GM18511 (cell line): ENCODE measurements around the gene COX7A2L.

Experiments used
- ATAC-seq: cut with Tn5 transposase; IDR thresholded peaks from one replicate; pipeline ENCODE4 v1.9.1; 2021; ENCODE audit warnings: mild to moderate bottlenecking, moderate library complexity; ENCODE audit not compliant: unreplicated experiment

The COX7A2L gene

DNA sequence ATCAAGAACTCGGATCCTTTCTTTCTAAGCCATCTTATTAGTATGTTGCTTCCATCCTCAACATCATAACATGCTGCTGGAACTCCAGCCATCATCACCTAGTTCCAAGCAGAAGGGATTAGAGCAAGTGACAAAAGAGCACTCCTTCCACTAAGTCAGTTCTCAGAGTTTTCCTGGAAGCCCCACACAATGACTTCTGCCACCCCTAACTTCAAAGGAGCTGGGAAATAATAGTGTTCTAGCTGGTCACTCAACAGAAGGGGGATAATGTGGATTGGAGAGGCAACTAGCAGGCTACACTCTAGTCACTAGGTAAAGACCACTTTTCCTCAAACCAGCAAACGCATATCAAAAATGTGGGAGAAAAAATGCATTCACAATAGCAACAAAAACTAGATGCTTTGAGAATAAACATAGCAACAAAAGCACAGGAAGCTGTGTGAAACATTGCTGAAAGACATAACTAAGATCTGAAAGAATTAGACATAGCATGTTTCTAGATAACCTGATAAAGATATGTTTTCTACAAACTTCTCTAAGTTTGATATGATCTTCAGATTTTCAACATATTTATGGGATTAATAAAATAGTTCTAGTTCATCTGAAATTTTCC, 39.5 kb downstream of the COX7A2L start:
- ATAC-seq, result no peak

DNA sequence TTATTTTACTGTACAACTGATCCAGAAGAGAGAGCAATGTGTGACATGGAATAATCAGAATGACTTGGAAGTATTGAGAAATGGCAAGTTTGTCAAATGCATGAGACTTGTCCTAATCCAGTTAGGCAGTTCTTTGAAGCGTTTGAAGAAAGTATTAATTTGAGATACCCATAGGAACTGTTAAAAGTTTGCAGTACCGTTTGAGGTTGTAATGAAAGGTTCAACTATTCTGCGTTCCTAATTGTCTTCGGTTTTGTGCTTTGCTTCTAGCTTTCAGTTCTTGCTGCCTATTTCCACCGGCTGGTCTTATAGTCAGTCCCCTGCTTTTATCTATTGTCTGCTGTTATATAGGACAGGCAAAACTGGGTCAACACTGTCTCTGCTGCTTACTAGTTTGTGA, 41.8 kb downstream of the COX7A2L start:
- no peak for ATAC-seq

DNA sequence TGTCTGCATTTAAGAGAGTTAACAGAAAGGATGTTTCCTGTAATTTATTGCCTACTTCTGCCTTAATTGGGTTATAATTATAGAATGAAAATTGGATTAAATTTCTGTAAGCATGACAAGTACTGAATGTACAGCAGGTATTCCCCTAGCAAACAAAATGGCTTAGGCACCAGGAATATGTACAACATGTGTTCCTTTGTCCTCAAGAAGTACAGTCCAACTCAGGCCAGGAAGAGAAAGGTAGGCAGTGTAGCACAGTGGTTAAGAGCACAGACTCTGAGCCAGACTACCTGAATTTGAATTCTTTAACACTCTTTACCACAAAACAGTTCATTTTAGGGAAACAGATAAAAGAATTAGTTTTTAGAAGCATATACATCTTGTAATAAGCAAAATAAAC, 43.1 kb downstream of the COX7A2L start:
- no peak for ATAC-seq

DNA sequence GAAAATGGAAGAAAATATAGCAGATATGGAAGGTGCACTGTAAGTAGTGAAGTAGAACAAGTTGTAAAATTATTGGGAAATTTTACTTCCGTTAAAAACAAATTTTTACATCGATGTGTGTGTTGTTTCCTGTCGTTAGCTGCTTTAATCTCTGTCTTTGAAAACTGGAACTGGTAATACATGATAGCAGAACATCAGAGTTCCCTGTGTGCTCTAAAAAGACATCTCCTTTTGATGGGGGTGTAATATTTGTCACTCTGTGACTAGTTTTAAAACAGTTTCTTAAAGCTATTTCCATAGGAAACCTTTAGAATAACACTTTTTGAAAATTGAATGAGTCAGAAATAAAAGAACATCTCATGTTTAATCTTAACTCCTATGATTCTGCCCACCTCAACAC, 43.5 kb downstream of the COX7A2L start:
- ATAC-seq, result no peak

DNA sequence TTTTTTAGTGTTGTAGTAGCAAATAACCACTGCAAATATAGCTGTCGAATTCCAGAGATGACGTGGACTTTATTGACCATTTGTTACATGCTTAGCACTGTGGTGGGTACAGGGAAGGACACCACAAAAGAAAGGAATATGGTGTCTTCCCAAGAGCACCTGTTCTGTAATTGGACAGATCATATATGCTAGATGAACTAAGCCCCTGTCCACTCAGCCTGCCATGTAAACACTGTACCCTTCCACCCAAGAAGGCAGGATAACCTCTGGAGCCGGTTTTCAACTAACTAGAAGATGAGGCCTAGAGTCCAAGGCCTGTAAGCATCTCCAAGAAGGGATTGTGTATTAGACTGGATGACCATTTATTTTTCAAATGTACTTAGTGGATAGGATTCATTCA, 44.1 kb downstream of the COX7A2L start:
- ATAC-seq, result no peak

DNA sequence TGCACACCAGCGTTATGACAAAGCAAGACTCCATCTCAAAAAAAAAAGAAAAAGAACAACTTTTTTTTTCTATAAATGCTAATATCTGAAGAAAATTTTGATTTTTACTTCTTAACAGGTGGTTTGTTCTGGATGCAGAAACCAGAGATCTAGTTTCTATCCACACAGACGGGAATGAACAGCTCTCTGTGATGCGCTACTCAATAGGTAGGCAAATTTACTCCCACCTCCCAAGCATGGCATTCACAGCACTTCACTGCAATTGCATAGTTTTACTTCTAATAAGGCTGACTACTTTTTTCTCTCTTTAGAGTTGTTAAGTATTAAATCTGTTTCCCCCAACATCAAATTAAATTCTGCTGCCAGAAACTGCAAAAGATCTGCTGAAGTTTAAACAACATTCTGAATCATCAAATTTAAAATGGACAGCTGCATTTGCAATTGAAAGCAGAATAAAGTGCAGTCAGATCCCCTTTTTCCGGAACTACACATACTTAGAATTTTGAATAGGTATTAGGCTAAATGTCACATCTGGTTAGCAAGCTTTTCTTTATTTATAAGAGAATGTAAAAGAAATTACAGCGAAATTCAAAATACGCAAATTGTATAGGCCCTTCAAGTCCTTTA, 45.1 kb downstream of the COX7A2L start:
- no peak for ATAC-seq

DNA sequence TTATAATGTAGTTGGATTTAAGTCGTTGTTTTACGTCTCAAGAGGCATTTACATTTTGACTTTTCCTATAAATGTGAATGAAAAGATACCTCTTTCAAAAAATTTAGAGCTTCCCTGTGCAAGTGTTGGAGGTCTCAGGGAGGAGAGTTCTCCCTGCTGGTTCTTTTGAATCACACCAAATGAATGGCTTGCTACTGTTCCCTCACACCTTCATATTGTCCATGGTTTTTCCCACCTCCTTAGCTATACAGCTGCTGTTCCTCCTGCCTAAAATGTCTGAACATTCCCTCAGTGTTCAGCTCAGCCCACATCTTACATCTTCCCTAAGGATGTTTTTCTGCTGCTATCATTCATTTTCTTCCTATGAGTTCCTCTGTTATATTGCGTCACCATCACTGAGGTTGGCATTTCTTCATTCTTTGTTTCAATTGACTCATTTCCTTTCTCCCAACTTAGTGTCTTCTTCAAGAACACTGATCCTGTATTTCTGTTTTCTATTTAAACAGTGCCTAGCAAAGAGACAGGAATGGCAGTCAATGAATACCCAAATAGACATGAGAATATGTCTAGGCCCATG, 46.0 kb downstream of the COX7A2L start:
- no peak for ATAC-seq

DNA sequence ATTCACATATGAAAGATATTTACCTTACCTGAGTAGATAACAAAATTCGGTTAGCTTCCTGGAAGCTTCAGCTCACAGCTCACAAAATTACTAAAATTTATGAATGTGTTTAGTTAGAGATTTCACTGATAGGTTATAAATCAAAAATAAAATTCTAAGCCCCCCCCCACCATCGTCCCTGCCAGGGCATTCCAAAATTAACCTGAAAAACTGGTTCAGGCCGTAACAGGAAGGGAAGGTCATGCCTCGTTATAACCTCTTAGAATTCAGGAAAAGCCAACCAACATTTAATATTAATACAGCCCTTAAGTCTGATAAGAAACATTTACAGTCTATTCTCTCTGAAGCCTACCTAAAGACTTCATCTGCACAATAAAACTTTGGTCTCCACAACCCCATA, 48.9 kb downstream of the COX7A2L start:
- no peak for ATAC-seq

DNA sequence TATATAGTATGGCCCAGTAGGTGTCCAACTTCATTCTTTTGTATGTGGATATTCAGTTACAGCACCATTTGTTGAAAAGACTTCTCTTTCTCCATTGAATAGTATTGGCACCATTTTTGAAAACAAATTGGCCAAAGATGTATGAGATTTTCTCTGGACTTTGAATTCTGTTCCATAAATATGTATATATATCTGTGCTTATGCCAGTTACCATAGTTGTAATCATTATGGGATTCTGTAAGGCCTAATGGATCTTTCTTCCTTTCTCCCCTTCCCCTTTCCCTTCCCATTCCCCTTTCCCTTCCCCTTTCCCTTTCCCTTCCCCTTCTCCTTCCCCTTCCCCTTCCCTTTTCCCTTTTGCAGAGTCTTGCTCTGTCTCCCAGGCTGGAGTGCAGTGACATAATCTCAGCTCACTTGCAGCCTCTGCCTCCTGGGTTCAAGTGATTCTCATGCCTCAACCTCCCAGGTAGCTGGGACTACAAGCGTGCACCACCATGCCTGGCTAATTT, 51.0 kb downstream of the COX7A2L start:
- no peak for ATAC-seq

DNA sequence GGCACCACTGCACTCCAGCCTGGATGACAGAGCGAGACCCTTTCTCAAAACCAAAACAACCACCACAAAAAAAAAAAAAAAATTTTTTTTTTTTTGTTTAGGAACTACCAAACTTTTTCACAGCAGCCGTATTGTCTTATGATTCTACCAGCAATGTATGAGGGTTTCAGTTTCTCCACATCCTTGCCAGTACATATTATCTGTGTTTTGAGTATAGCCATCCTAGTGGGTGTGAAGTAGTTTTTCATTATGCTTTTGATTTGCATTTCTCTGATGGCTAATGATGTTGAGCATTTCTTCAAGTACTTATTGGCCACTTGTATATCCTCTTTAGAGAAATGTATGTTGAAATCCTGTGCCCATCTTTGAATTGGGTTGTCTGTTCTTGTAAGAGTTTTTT, 51.7 kb downstream of the COX7A2L start:
- no peak for ATAC-seq

DNA sequence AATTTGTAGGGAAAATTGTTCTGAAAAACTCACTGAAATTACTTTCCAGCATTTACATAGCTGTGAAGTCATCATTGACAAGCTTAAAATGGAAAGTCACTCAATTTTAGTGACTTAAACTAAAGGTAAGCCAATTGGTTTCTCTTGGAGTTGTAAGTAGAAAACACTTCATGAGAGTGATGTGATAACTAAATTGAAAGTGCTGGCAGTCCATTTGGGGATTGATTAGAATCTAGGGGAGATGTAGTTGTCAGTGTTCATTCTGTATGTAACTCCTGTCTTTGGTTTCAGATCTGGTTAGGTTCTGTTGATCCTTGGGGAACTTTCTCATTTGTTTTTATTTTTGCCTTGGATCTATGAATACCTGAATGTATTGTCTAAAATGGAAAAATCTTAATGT, 53.8 kb downstream of the COX7A2L start:
- ATAC-seq, result no peak

DNA sequence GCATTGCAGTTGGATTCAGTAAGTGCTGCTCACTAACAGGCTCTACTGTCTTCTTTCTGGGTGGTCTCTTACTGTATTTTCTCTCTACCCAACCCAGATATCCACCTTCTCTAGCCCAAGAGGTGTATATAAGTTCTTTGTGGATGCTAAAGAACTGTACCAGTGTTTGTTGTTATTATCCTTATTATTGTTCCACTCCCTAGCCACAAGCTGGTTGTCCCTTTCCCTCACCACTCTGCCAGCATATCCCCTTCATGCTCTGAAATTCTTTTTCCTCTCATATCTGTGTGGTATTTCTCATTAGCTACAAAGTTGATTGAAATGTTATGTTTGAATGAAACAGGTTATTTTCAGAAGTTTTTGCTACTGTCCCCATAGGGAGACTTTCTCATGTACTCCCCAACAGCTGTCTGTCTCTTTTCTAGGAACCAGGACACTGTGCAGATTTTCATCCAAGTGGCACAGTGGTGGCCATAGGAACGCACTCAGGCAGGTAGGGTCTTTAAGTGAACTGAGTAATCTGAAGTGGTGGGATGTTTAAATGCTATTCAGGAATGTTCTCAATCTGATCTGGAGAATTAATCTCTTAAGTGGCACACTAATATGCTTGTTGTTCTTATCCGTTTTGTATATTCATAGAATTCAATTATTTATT, 56.8 kb downstream of the COX7A2L start:
- no peak for ATAC-seq

DNA sequence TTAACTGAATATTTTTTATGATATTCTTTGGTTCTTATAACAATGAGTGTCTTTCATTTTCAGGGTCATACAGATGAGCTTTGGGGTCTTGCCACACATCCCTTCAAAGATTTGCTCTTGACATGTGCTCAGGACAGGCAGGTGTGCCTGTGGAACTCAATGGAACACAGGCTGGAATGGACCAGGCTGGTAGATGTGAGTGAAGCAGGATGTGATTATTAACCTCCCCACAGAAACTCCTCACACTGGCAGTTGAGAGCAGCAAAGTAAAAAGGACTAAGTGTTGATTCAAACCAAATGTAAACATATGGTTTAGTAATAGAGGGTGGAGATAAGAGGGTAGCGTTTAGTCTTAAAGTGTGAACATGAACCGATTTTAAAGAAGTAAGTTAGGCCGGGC, 57.8 kb downstream of the COX7A2L start:
- ATAC-seq, result no peak

DNA sequence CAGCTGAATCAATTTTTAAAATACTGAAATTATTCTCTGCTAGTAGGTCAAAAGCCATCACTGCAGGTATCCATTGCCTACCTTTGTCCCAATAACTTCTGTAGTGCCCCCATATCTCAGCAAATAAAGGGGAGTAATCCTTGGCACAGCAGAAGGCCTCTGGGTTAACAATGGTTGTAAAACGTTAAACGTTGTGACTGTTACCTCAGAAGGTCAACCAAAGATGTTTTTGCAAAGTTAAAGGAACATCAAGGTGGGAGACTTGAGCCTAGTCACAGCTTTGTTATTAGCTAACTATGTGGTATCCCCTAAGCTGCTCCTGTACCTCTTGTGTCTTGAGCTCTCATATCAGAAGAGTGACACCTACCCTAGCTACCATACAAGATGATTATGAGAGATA, 60.5 kb downstream of the COX7A2L start:
- no peak for ATAC-seq
